Neutrophil (primary cell): ENCODE results near the gene HTRA1.

Source experiments
- H3K27ac ChIP-seq: fragments of 200-600 bp; sonication (generic); 2 replicates; pipeline ENCODE4 v1.5.1; 2016; ENCODE audit warnings: mild to moderate bottlenecking, moderate library complexity
- H3K27me3 ChIP-seq: fragments of 200-600 bp; sonication (generic); 2 replicates; pipeline ENCODE4 v1.6.0; 2016; ENCODE audit warnings: mild to moderate bottlenecking
- H3K36me3 ChIP-seq: fragments of 200-600 bp; sonication (generic); 2 replicates; pipeline ENCODE4 v1.5.1; 2017
- H3K4me1 ChIP-seq, 2 experiments: fragments of 200-600 bp in 1 of 2; sonication (generic) in 1 of 2; 1 replicate in 1 of 2; 2 replicates in 1 of 2; pipeline versions ENCODE4 v1.5.1 to v1.6.1; 2013 to 2016; ENCODE audit warnings: low read depth in 1 of 2, low read length in 1 of 2, mild to moderate bottlenecking in 1 of 2, moderate library complexity in 1 of 2; ENCODE audit not compliant: control insufficient read depth in 1 of 2, insufficient read depth in 1 of 2
- H3K4me3 ChIP-seq, 2 experiments: fragments of 200-600 bp in 1 of 2; sonication (generic) in 1 of 2; 1 replicate in 1 of 2; 2 replicates in 1 of 2; pipeline ENCODE4 v1.5.1; 2013 to 2016; ENCODE audit warnings: low read depth in 1 of 2, low read length in 1 of 2, mild to moderate bottlenecking in 1 of 2, moderate library complexity in 1 of 2
- H3K9me3 ChIP-seq: fragments of 200-600 bp; sonication (generic); 2 replicates; pipeline ENCODE4 v1.5.1; 2016
- CTCF ChIP-seq: fragments of 200-600 bp; sonication (generic); IDR thresholded peaks from 2 replicates; pipeline ENCODE4 v1.5.1; 2016; ENCODE audit warnings: antibody characterized with exemption

Gene HTRA1

DNA sequence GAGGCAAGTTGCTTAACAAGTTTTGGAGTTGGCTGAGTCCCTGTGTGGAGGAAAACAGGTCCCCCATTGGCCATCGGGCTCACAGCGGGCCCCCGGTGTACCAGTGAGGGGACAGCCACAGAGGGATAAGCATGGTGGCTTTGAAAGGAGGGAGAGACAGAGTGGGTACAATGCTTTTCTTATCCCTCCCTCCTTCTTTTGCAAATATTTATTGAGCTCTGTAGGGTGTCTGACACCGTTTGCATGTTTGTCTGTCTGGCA is 2.8 kb downstream of the HTRA1 start:
- Histone ChIP-seq H3K4me3 (no peak overlapping the region), H3K9me3 (no peaks in the 10 kb centered on the region), H3K27me3 (peaks cover 100% of the 10 kb centered on the region), H3K4me1 (peaks cover 0 to 3% of the 10 kb centered on the region in 2 experiments), H3K27ac (no peak overlapping the region), H3K36me3 (no peaks in the 10 kb centered on the region)
- TF ChIP-seq CTCF = no peak

GRCh38 chr10:122464586-122464985 is 3.2 kb downstream of the HTRA1 start:
- H3K9me3 ChIP-seq = no peaks in the 10 kb centered on the region
- H3K36me3 ChIP-seq = no peaks in the 10 kb centered on the region
- TF ChIP-seq CTCF = no peak
- peaks cover 0 to 3% of the 10 kb centered on the region in 2 experiments for H3K4me1 ChIP-seq
- no peak overlapping the region for H3K4me3 ChIP-seq
- peaks cover 100% of the 10 kb centered on the region for H3K27me3 ChIP-seq
- no peak overlapping the region for H3K27ac ChIP-seq

DNA sequence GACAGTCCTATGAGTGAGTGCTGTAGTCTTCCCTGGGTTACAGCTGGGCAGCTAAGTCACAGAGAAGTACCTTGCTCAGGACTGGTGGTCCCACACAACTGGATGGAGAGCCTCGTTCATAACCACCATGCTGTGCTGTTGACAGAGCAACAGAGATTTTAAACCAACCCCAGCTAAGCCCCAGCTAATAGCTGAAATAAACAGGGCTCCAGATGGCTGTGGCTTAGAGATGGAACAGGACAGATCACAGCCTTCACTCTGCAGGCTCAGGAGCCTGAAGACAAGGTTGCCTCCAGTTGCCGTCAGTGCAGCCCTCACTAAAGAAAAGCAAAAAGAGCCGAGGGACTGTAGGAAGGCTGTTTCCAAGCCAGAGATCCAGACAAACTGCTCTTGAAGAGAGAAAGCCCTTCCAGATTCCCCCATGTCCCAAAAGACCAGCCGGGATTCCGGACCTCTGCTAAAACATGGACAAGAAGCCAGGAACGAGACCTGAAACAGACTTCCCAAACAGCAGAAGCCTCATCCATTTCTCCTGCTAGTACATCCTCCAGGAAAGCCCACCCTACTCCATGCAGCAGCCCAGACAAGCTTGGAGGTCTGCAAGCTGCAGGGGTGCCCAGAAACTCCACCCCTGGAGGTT is 4.2 kb downstream of the HTRA1 start:
- Histone ChIP-seq H3K9me3 (no peaks in the 10 kb centered on the region), H3K4me1 (peaks cover 0 to 3% of the 10 kb centered on the region in 2 experiments), H3K4me3 (no peak overlapping the region), H3K27ac (no peak overlapping the region), H3K36me3 (no peaks in the 10 kb centered on the region), H3K27me3 (peaks cover 99% of the 10 kb centered on the region)
- no peak for TF ChIP-seq CTCF

DNA sequence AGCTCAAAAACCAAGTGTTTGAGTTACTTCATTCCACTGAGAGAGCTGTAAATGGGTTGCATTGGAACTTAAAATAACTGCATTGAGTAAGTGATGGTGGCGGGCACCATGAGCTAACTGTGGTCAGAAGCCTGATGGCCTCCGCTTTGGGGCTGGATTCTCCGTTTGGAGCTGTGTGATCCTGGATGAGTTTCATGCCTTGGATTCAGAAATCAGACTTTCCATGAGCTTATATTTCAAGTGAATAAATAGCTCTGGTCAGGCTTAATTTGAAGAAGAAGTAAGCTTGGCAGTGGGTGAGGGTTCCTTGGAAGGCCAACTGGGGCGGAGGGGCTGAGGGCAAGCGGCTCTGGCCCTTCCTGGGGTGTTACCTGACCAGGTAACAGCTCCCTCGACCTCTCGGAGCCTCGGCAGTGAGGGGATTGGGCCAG is 5.6 kb downstream of the HTRA1 start:
- H3K4me3 ChIP-seq = no peak overlapping the region
- TF ChIP-seq CTCF = no peak
- H3K9me3 ChIP-seq = no peaks in the 10 kb centered on the region
- H3K4me1 ChIP-seq = peaks cover 0 to 1% of the 10 kb centered on the region in 2 experiments
- no peak overlapping the region for H3K27ac ChIP-seq
- no peaks in the 10 kb centered on the region for H3K36me3 ChIP-seq
- H3K27me3 ChIP-seq = peaks cover 99% of the 10 kb centered on the region

GRCh38 chr10:122467701-122468100 is 6.3 kb downstream of the HTRA1 start:
- H3K27ac ChIP-seq = no peak overlapping the region
- H3K27me3 ChIP-seq = peaks cover 97% of the 10 kb centered on the region
- H3K9me3 ChIP-seq = no peaks in the 10 kb centered on the region
- no peak overlapping the region for H3K4me3 ChIP-seq
- no peak for TF ChIP-seq CTCF
- H3K36me3 ChIP-seq = no peaks in the 10 kb centered on the region
- H3K4me1 ChIP-seq = no peaks in the 10 kb centered on the region
